ENCODE measurements around the gene CYP27A1.

The CYP27A1 gene

DNA sequence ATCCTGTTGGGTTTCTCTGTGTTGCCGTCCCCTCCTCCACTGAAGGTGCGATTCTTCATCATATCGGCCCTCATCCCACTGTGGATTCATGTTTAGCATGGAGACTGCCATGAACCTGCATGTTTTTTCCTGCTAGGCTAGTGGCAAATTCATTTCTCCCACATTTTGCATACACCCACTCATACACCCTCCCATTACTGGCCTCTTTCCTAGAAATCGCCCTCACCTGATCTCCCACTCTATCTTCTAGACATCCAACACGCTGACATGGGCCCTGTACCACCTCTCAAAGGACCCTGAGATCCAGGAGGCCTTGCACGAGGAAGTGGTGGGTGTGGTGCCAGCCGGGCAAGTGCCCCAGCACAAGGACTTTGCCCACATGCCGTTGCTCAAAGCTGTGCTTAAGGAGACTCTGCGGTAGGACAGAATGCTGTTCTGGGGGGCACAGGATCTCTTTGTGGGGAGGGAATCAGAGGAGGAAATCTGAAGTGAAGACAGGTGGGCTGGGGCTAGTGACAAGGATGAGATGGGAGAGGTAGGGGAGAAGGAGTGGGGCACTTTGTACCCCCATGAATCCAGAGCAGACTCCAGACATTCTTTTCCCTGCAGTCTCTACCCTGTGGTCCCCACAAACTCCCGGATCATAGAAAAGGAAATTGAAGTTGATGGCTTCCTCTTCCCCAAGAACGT is 32.0 kb downstream of the CYP27A1 start:
- no peak for DNase-seq (ENCODE audit: low read depth)
- in situ Hi-C loops (cut with HindIII; ENCODE audit: low sequenced_read_pairs) = no loop called here
- no peak overlapping the region for H3K4me3 ChIP-seq (ENCODE audit: low read depth, low read length)
- TF ChIP-seq, protein P1, sequence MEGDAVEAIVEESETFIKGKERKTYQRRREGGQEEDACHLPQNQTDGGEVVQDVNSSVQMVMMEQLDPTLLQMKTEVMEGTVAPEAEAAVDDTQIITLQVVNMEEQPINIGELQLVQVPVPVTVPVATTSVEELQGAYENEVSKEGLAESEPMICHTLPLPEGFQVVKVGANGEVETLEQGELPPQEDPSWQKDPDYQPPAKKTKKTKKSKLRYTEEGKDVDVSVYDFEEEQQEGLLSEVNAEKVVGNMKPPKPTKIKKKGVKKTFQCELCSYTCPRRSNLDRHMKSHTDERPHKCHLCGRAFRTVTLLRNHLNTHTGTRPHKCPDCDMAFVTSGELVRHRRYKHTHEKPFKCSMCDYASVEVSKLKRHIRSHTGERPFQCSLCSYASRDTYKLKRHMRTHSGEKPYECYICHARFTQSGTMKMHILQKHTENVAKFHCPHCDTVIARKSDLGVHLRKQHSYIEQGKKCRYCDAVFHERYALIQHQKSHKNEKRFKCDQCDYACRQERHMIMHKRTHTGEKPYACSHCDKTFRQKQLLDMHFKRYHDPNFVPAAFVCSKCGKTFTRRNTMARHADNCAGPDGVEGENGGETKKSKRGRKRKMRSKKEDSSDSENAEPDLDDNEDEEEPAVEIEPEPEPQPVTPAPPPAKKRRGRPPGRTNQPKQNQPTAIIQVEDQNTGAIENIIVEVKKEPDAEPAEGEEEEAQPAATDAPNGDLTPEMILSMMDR (IDR thresholded peaks at IDR 0.05; ENCODE audit: low read depth, low read length, missing control alignments) = no peak

DNA sequence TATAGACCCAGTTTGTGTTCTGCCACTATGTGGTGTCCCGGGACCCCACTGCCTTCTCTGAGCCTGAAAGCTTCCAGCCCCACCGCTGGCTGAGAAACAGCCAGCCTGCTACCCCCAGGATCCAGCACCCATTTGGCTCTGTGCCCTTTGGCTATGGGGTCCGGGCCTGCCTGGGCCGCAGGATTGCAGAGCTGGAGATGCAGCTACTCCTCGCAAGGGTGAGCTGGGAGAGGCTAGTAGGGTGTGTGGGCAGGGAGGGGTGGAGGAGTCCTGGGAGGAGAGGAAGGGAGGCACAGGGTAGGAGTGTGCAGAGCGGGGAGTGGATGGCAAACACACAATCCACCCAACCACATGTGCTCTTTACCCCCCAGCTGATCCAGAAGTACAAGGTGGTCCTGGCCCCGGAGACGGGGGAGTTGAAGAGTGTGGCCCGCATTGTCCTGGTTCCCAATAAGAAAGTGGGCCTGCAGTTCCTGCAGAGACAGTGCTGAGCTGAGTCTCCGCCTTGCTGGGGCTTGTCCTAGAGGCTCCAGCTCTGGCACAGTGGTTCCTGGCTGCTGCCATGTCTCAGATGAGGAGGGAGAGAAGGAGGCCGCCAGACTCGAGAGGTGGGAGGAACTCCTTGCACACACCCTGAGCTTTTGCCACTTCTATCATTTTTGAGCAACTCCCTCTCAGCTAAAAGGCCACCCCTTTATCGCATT is 32.7 kb downstream of the CYP27A1 start:
- in situ Hi-C loops (cut with HindIII; ENCODE audit: low sequenced_read_pairs) = no loop called here
- H3K4me3 ChIP-seq (ENCODE audit: low read depth, low read length) = no peak overlapping the region

DNA sequence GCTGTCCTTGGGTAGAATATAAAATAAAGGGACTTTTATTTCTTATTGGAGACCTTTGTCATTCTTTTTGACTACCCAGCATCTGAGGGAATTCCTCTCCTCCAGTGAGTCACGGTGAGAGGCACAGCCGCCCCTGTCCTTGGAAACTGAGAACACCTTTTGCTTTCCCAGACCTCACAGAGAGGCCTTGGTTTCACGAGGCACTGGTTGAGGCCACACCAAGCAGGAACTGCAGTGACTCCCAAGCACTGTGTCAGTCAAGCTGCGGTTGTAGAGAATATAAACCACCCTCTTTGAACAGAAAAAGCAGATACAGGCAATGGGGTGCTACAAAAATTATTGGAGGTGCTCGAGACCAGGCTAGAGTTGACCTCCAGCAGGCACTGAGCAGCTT is 33.3 kb downstream of the CYP27A1 start:
- no peak for DNase-seq (ENCODE audit: low read depth)
- TF ChIP-seq, protein P1 (IDR thresholded peaks at IDR 0.05; ENCODE audit: low read depth, low read length, missing control alignments) = no peak
- in situ Hi-C loops (cut with HindIII; ENCODE audit: low sequenced_read_pairs) = no loop called here
- no peak overlapping the region for H3K4me3 ChIP-seq (ENCODE audit: low read depth, low read length)

More for the DNA sequence above, 32.7 kb downstream of the CYP27A1 start:
- TF ChIP-seq, protein P1 (IDR thresholded peaks at IDR 0.05; ENCODE audit: low read depth, low read length, missing control alignments) = no peak
- no peak for DNase-seq (ENCODE audit: low read depth)

DNA sequence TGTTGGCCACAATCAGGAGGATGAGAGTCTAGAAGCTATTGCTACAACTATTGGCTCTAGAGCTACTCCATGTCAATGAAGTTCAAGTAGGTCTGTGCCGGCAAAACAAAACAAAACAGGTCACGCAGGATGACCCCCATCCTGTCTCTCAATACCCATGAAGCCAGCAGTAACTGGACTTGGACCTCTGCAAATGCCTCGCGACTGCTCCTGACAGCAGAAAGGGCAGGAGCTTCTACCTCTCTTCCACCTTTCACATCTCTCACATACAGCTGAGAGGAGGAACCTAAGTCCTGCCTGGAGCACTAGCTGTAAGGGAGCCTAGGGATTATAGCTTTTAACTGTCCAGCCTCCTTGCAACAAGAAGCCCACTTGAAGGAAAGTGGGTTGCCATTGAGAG is 33.7 kb downstream of the CYP27A1 start:
- in situ Hi-C loops (cut with HindIII; ENCODE audit: low sequenced_read_pairs) = no loop called here
- no peak overlapping the region for H3K4me3 ChIP-seq (ENCODE audit: low read depth, low read length)
- TF ChIP-seq, protein P1 (IDR thresholded peaks at IDR 0.05; ENCODE audit: low read depth, low read length, missing control alignments) = no peak
- DNase-seq (ENCODE audit: low read depth) = no peak

- in situ Hi-C loops (cut with HindIII; ENCODE audit: low sequenced_read_pairs) = no loop called here
- no peak for DNase-seq (ENCODE audit: low read depth)
- no peak overlapping the region for H3K4me3 ChIP-seq (ENCODE audit: low read depth, low read length)
- TF ChIP-seq, protein P1 (IDR thresholded peaks at IDR 0.05; ENCODE audit: low read depth, low read length, missing control alignments) = no peak
These were observed 34.6 kb downstream of the CYP27A1 start for GRCh38 chr2:218816561-218817011.

DNA sequence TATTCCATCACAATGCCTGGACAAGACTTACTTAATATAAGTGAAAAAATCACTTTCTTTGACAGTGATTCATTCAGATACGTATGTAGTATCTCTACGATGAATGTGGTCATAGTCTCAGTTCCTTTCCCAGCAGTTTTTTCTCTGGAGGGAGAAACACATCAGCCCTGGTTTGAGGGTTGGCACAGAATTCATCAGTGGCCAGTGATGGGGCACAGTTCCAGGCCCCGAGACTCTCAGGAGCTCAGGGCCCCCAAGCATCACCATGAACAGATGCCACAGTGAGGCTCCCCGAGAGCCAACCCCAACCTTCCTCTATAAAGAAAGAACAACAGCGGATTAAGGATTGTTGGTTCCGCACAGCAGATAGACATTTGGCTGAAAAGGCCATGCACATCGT is 37.1 kb downstream of the CYP27A1 start:
- no peak overlapping the region for H3K4me3 ChIP-seq (ENCODE audit: low read depth, low read length)
- TF ChIP-seq, protein P1 (IDR thresholded peaks at IDR 0.05; ENCODE audit: low read depth, low read length, missing control alignments) = no peak
- no peak for DNase-seq (ENCODE audit: low read depth)
- in situ Hi-C loops (cut with HindIII; ENCODE audit: low sequenced_read_pairs) = no loop called here

Data from astrocyte of the cerebellum (primary cell).